HG02852 (cell line): ENCODE results near the gene CEP68.
"Not testable (repeated sequence)": the region's sequence is repeated elsewhere in the genome, so short reads cannot be mapped to it uniquely, and the experiment has no call there.

Experiments used
- ATAC-seq: cut with Tn5 transposase; IDR thresholded peaks from one replicate; pipeline ENCODE4 v1.9.1; 2021; ENCODE audit warnings: mild to moderate bottlenecking, moderate library complexity; ENCODE audit not compliant: unreplicated experiment

Gene CEP68

DNA sequence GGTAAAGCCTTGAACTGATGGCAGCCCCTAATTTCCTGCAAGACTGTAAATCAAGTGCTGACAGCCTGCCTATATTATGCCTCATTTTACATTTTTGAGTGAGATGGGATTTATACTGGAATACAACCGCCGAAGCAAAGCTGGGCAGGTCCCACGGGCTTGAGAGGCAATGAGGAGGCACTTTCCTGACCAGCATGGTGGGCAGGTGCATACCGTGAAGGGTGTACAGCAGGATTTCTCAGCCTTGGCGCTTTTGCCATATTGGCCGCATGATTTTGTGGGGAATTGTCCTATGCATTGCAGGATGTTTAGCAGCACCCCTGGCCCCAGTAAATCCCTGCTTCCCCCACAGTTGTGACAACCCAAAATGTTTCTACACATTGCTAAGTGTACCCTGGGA lies 22.8 kb downstream of the CEP68 start:
- no peak for ATAC-seq

DNA sequence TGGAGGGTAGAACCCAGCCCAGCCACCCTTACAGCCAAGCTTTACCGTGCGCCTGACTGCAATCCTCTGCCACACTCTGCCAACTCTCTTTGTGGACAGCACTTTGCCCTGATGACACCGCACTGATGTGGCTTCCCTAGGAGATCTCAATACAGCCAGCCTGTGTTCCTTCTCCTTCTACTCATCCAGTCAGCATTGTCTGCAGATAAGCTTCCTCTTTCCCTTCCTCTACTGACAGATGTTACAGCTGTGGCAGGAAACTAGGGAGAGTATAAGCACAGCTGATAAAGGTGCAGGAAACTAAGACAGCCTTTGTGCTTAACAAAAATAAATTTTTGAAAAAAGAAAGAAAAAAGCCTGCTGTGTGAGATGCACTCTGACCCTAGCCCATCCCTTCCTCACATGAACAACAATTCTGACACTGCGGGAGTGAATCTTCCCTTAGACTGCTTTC lies 25.0 kb downstream of the CEP68 start:
- ATAC-seq: no peak

DNA sequence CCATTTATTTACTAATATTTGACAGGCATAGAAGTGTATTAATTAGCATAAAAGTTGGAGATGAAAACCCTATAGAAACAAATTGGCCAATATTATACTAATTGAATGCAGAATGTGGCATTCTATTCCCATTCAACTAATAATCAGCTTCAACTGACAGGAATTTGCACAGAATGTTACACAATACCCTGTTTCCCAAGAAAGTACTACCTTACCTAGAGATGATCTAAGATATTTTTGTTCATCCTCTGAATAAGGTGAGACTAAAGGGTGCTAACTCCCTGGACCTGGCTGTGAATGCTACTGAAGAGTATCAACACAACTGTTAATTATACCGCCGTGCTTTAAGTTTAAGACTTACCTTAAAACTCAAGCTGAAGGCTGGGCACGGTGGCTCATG lies 28.9 kb downstream of the CEP68 start:
- no peak for ATAC-seq

DNA sequence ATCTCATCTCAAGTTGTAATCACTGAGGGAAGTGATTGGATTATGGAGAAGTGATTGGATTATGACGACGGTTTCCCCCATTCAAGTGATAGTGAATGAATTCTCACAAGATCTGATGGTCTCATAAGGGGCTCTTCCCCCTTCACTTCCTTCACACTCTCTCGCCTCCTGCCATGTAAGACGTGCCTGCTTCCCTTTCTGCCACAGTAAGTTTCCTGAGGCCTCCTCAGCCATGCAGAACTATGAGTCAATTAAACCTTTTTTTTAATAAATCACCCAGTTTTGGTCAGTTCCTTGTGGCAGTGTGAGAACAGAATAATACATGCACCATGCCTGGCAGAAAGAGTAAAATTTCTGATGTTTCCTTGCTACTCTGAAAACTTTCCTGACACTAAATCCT lies 36.6 kb downstream of the CEP68 start:
- ATAC-seq: no peak

DNA sequence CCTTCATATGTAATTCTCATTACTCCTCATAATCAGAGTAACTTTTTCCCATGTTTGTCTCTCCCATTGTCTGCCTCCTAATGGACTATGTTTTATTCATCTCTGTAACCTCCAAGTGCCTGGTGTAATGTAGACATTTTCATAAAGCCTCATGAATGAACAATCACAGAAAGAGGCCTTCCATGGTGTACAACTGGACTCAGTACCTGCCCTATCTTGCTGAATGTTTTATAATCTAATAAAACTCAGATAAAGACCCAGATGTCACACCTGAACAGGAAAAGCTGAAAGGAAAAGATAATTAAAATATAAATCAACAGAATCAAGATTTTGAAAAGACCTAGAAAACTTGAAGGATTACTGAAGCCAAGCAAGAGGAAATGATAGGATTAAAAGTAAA lies 37.0 kb downstream of the CEP68 start:
- ATAC-seq: no peak

DNA sequence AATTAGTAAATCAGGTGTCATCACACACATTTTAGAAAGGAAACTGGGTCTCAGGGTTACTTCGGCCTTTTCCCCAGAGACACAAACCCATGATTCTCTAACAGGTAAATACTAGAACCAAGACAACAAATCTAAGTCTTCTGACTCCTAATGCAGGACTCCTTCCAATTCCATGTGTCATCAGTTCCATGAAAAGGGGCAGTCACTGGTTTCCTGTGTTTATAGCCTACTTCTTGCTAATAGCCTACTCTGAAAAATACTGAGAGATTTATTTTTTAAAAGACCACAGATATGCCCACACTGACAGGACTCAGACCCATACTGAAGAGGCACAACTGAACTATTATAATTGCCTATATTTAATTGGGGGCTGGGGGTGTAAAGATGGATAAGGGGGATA lies 40.7 kb downstream of the CEP68 start:
- no peak for ATAC-seq

DNA sequence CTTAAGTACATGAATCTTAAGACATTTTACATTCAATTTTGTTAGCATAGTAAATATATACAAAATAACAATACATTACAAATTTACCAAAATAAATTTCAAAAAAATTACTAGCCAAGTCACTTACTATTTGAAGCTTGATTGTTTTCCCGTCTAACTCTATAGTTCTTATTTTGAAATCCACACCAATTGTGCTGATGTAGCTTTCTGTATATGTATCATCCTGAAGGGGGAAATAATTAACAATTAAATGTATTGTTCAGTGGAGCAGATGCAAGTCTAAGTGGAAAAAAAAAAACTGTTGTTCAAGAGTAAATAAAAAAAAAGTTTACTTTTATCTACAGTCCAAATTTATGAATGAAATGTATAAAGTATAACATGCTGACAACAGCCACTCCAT lies 41.6 kb downstream of the CEP68 start:
- ATAC-seq: no peak

DNA sequence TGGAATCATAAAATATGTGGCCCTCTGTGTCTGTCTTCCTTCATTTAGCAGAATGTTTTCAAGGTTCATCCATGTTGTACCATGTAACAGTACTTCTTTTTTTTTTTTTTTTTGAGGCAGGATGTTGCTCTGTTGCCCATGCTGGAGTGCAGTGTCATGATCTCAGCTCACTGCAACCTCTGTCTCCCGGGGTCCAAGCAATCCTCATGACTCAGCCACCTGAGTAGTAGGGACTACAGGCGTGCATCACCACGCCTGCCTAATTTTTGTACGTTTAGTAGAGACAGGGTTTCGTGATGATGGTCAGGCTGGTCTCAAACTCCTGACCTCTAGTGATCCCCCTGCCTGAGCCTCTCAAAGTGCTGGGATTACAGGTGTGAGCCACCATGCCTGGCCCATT lies 42.5 kb downstream of the CEP68 start:
- no peak for ATAC-seq

DNA sequence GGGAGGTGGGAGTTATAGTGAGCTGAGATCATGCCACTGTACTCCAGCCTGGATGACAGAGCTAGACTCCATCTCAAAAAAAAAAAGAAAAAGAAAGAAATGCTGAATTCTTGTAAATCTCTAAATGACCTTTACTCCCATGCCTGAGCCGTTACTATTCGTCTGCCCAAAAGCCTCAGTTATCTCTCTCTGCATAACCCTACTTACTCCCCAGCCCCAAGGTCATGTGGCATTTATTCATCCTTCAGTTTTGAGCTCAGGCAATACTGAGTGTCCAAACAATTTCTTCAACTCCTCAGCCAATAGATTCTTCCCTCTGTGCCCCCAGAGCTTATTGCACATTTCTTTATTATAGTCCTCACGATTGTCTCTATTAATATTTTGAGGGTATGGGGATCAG lies 44.9 kb downstream of the CEP68 start:
- ATAC-seq: no peak

DNA sequence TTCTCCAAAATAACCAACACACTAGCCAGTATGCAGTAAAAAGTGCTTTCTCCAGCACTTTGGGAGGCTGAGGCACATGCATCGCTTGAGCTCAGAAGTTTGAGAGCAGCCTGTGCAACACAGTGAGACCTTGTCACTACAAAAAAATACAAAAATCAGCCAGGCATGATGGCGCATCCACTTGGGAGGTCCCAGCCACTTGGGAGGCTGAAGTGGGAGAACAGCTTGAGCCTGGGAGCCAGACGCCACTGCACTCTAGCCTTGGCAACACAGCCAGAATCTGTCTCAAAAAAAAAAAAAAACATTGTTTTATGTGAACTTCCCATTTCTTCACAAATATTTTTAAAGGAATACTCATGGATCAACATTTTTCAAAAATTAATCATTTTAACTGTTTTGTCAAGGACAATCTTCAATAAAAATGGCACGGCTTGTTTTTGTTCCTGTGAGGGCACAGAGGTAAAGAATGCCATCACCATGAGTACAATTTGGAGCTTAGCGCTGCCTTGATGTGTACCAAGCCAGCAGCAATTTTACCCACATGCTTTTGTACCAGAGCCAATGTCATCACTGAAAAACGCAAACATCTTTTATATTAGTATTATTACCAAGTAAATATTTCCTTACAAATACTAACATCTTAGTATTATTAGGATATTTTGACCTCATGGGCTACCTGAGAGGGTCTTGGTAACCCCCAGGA lies 46.9 kb downstream of the CEP68 start:
- no peak for ATAC-seq

DNA sequence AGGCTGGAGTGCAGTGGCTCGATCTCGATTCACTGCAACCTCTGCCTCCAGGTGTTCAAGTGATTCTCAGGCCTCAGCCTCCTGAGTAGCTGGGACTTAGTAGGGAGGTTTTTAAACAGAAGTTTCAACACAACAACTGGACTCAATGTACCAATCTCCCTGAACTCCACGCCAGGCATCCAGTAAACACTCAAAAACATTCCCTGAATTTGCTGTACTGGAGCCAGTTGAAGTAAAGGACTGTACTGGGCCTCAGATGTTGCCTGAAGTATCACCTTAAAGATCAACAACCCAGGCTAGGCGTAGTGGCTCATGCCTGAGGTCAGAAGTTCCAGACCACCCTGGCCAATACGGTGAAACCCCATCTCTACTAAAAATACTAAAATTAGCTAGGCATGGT lies 51.3 kb downstream of the CEP68 start:
- no peak for ATAC-seq

DNA sequence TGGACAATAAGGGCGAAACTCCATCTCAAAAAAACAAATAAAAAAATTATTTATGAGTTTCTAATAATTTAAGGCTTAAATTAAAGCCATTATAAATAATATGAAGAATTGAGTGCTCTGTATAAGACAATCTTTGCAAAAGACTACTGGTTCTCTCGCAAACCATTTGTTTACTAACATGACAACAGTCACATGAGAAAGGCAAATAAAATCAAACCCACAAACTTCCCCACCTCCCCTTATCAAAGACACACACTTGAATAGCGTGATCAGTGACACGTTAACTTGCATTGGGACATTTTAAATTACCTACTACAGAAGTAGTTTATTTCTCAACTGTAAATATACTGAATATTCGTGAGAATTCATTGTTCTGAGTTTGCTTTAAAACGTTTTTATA lies 52.6 kb downstream of the CEP68 start:
- ATAC-seq: no peak

DNA sequence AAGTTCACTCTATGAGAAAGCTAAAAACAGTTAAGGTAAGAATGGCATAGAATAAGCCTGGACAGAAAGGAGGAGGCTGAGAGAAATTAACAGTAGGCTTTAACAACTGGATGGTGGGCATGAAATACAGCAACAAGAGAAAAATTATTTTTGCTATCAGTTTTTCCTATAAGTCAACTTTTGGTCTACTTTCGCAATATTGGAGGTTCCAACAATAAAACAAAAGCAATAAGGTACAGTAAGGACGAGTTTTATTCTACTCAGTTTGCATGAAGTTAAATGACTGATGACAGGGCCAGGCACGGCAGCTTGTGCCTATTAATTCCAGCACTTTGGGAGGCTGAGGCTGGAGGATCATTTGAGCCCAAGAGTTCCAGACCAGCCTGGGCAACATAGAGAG lies 56.4 kb downstream of the CEP68 start:
- no peak for ATAC-seq

DNA sequence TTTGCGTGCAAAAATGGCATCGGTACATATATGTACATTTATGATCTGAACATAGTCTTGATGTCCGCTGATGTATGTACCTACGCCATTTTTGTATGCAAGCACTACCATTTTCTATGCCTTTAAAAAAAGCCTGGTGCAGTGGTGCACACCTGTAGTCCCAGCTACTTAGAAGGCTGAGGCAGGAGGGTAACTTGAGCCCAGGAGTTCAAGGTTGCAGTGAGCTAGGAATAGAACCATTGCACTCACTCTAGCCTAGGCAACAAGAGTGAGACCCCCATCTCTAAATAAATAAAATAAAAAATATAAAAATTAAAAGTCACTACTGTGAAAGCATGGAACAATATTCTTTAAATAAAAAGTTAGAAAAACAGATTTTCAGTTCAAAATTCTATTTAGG lies 57.0 kb downstream of the CEP68 start:
- ATAC-seq: no peak

DNA sequence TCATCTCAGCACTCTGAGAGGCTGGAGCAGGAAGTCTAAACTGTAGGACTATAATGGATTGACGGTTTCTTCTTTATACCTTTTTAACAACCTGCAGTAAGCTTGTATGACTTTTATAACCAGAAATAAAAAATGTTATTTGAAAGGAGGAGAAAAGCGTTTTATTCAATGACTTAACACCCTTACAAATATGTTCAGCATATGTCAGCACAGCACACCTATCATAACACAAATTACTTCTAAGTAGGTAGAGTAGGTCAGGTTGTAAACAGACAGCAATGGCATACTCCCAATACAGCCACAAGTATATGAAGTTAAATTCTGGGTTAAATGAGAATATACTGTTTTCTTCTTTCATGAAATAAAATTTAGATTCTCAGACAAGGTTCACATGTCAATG lies 57.6 kb downstream of the CEP68 start:
- ATAC-seq: no peak

DNA sequence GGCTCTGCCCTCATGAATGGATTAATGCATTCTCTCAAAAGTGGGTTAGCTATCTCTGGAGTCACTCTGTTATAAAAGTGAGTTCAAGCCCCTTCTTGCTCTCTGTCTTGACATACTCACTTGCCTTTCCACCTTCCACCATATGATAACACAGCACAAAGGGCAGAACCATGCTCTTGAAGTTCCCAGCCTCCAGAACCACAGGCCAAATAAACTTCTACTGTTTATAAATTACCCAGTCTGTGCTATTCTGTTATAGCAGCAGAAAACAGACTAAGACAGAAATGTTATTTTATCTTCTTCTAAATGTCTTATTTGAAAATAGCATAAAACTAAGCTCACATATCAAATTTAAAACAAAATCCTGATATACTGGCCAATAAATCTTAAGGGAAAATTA lies 58.7 kb downstream of the CEP68 start:
- no peak for ATAC-seq

DNA sequence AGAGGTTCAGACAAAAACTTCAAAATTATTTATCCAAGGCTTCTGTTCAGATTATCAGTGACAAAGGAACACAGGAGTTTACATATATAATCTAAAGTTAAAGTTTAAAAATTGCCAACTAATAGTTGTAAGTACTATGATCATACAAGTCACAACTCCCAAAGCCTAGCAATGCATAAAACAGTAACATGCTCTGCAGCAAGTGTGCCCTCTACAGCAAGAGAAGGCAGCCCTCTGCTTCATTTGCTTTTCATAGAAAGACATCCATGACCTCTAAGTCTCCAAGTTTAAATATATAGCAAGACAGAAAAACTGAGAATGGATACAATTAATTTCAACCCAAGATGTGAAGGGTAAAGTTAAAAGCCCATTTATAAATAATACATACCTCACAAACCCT lies 60.4 kb downstream of the CEP68 start:
- ATAC-seq: no peak

DNA sequence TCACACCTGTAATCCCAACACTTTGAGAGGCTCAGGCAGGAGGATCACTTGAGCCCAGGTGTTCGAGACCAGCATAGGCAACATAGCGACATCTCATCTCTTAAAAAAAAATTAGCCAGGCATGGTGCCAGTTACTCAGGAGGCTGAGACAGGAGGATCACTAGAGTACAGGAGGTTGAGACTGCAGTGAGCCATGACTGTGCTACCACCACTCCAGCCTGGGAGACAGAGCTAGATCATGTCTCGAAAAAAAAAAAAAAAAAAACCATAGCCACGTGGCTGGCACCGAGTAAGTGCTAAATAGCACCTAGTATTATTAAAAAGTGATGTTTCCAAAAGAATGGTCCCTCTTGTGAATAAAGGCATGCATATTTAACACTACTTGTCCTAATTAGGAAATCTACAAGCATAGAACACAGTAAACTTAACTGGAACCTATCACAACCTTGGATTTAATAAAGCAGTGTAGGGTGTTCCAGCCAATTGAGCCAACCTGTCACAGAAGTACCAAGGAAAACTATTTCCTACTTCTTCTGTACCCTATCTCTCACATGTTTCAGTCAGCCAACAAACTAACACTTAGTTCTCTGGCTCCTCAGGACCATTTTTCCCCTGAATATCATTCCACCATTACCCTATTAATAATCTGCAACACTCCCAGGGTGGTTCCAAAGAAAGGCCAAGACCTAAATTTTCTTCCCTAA lies 64.9 kb downstream of the CEP68 start:
- ATAC-seq: no peak

DNA sequence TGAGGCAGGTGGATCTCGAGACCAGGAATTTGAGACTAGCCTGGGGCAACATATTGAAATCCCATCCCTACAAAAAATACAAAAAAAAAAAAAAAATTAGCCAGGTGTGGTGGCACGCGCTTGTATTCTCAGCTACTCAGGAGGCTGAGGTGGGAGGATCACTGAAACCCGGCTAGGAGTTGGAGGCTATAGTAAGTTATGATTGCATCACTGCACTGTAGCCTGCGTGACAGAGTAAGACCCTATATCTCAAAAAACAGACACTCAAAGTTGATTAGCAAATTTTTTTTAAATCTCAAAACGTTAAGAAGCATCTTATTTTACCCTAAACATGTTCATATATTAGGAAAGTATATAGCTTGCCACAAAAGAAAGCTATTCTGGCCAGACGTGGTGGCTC lies 66.1 kb downstream of the CEP68 start:
- ATAC-seq: no peak

DNA sequence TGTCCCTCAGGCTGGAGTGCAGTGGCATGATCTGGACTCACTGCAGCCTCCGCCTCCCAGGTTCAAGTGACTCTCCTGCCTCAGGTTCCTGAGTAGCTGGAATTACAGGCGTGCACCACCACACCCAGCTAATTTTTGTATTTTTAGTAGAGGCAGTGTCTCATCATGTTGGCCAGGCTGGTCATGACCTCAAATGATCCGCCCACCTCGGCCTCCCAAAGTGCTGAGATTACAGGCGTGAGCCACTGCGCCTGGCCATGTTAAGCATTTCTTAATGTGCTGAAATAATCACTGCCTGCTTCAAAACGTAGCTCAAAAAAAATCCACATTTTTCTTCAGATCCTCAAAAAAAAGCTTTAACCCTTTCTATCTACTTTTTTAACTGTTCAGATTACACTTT lies 69.2 kb downstream of the CEP68 start:
- ATAC-seq: not testable (repeated sequence)

DNA sequence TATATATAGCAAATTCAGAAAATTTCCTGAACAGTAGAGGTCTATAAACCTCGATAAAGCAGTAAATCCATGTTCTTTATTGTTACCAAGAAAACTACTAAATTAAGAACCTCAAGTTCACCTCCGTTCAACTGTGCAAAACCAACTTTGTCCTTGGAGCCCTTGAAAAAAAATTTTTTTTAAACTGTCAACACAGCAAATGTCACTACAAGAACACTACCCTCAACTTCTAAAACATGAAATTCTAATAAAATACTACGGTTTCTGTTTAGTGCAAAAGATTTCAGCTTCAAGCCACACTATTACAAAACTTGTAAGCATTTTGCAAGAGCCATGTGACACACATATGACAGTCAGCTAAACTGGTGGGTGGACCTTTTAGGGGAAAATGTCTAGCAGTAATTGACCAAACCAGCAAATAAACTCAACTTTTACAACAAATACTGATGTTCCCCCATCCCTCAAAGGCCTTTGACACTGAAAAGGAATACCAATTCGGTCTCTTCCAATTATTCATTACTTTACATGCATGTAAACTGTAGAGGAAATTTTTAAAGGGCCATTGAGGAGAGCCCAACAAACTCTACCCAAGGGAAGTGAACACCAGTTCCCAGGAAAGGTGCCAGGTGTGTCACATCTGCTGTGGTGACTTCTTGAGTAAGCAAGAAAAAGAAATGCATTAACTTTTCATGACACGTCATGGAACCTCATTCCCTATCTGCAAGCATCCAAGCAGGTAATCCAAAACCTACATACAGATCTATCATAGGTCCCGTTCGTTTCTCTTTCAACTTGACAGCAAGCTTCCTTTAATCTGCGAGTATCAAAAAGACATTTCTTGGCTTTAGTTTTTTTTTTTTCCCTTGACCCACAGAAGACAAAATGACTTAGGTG lies 72.3 kb downstream of the CEP68 start:
- ATAC-seq: no peak
